UCSD-AML1 (cell line): ENCODE measurements around the gene SLC2A2.
"Not testable (repeated sequence)": the region's sequence is repeated elsewhere in the genome, so short reads cannot be mapped to it uniquely, and the experiment has no call there.

Experiments used
- DNase-seq: peaks from one replicate; lab custom pipeline; 2025; ENCODE audit not compliant: unreplicated experiment; lab: John Stamatoyannopoulos, UW

The SLC2A2 gene

DNA sequence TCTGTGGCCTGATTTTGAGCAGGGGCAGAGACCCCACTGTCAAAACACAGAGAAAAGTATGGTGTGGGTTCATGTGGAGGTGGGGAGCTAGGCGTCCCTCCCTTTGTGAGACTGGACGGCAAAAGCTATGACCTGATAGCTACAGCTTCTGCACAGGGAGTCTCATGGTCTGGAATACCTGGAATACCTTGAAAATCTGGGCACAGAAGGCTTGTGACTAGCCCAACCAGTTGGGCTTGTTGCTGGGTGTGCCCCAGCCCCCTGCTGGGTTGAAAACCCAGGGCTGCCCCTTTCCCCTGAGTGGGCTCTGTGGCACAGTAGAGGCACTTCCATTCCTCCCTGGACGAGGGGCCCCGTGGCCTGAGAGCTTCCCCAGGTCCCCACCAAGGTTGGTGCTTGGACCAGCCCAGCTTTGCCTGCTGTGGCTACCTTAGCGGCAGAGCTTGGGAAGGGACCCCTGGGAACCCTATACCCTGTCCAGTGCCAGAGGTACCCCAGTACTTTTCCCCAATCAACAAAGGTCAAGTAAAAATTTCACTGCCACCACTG is 37.3 kb downstream of the SLC2A2 start:
- DNase-seq: no peak

- no peak for DNase-seq
Observed at GRCh38 chr3:170988378-170988777, 38.1 kb downstream of the SLC2A2 start.

DNA sequence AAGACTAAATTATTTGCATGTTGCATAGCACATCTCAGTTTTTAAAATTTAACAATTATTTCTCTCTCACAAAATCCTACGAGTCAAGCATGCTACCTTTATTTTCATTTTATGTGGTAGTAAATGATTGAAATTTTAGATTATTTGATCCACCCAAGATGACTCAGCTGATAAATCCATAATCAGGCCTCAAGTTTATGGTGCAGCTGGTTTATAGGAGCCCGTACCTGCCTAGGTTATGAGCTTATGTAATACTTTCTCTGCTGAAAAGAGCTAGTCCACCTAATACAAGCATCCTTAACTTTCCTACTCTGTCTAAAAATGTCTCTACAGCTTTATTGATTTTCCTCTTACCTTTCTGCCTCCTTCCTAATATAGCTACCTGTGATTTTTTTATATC is 41.2 kb downstream of the SLC2A2 start:
- DNase-seq: no peak

- no peak for DNase-seq
Observed at GRCh38 chr3:170982733-170983132, 43.8 kb downstream of the SLC2A2 start.

- DNase-seq: no peak
Observed at GRCh38 chr3:170980399-170980798, 46.1 kb downstream of the SLC2A2 start.

DNA sequence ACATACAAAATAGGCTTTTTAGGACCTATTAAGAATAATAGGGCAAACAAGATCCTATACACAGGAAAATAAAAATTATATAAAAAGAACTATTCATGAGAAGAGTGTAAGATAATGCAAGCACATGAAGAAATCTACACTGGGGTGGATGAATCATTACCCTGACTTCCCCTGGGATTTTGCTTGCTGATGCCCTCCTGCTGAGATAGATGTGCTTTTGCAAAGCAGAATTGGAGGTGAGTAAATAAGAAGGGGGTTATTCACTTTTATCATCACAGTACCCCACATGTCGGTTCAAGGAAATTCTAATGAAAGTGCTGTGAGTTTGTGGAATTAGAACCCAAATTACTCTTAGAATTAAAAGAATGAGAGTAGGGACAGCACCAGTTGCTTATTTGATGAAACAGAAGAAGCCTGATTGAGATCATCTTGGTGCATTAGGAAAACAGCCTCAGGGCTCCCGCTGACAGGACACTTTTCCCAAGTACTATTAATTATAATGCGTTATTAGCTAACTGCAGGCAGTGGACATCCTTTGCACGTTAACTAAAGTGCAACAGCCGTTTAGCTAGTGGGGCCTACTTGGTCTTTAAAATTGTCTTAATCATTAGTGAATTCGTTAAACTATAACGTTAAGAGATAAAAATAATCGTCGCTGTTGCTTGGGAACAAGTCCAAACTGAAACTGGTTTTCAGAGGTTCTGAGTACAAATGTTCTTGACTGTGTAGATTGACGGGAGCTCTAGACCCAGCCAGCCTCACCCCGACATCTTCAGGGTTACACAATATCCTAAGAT is 48.4 kb downstream of the SLC2A2 start:
- DNase-seq: no peak

DNA sequence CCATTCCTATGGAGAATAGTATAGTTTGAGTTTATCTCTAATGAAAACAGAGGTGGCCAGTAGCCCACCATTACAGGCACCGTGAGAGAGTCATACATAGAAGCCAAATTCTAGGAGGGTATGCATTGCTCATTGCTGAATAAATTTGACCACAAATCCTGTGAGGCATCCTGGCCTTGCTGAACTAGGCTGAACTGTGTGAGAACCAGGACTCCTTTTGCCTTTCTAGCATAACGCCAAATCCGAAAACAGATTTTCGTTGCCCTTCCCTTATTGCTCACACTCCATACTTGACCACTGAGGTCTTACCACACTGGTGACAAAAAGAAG is 50.4 kb downstream of the SLC2A2 start:
- no peak for DNase-seq

- DNase-seq: no peak
Observed at GRCh38 chr3:170975283-170976189, 51.0 kb downstream of the SLC2A2 start.

DNA sequence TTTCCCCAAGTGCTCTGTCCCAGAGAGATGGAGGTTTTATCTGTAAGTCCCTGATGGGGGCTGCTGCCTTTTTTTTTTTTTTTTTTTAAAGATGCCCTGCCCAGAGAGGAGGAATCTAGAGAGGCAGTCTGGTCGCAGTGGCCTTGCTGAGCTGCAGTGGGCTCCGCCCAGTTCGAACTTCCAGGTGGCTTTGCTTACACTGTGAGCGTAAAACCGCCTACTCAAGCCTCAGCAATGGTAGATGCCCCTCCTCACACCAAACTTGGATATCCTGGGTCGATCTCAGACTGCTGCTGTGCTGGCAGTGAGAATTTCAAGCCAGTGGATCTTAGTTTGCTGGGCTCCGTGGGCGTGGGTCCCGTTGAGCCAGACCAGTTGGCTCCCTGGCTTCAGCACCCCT is 51.6 kb downstream of the SLC2A2 start:
- no peak for DNase-seq

- not testable (repeated sequence) for DNase-seq
Observed at GRCh38 chr3:170972917-170973316, 53.6 kb downstream of the SLC2A2 start.

DNA sequence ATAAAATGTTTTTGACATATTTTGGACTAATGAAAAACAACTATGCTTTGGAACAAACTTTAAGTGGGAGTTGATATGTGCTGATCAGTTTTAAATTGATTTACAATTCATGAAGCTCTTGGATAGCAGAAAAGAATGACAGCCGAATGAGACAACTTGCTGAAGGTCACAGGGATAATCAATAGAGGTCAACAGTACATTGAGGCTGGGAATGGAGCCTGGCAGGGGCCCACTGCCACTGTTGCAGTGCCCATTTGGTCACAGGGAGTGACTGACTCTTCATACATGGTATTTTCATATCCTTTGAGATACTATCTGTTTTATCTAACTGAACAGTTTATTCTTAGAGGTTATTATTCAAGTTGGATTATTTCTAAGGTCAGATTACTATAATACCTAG is 59.4 kb downstream of the SLC2A2 start:
- no peak for DNase-seq

DNA sequence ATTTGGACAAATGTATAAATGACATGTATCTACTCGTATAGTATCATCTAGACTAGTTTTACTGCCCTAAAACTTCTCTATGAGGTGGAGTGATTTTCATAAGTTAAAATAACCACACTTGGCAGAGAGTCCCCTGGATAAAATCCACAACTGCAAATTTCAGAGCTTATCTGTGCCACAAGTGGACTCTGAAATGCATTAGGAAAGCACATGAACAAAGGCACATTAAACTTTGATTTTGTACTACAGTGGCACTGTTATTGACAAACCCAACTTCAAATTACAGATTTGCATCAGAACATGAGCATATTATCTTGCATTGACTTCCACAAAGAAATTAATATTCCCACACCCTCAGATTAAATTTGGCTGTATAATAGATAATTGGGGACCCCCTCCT is 60.0 kb downstream of the SLC2A2 start:
- DNase-seq: no peak

- DNase-seq: no peak
Observed at GRCh38 chr3:170962411-170962810, 64.1 kb downstream of the SLC2A2 start.

DNA sequence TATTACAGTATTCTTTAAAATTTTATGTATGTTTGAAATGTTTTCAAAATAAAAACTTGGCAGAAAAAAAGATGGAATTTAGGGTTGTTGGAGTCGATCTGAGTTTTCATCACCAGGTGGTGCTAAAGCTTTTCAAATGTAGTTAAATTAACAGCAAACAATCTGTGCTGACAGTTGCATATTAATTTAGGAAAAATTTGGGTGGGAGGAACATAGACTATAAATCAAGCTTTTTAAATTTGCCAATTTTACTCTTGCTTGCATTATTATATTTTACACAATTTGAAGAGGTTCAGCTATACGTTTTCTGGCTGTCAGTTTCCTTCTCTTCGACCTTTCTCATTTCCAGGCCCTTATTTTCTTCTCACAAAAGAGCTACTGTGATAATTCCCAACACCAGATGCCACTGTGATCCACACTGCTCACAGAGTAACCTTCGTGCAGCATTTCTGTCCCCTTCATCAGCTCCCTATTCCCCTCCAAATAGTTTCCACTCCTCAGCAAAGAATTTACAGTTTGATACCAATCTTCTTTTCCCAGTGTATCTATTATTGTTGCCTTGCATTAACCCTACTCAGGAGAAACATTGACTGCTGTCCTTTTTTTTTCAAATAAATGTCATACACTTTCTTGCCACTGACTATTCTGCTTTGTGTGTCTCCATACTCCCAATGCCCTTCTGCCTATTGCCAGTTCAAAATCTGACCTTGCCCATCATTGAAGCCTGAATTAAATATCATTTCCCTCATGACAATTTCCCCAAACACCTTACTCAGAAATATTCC is 64.7 kb downstream of the SLC2A2 start:
- DNase-seq: no peak

GRCh38 chr3:170959457-170959856 is 67.1 kb downstream of the SLC2A2 start:
- DNase-seq: no peak

DNA sequence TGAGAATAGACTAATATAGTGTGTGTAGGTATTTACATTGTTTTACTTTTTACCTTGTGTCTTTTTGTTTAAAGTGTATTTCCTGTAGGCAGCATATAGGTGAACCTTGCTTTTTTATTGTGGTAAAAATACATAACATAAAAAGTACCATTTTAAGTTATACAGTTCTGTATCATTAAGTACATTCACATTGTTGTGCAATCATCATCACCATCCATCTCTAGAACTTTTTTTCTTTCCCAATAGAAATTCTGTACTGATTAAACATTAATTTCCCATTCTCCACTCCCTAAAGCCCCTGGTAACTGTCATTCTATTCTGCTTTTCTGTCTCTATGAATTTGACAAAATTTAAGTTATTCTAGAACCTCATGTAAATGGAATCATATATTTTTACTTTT is 69.9 kb downstream of the SLC2A2 start:
- DNase-seq: no peak

- no peak for DNase-seq
Observed at GRCh38 chr3:170953736-170954135, 72.8 kb downstream of the SLC2A2 start.

DNA sequence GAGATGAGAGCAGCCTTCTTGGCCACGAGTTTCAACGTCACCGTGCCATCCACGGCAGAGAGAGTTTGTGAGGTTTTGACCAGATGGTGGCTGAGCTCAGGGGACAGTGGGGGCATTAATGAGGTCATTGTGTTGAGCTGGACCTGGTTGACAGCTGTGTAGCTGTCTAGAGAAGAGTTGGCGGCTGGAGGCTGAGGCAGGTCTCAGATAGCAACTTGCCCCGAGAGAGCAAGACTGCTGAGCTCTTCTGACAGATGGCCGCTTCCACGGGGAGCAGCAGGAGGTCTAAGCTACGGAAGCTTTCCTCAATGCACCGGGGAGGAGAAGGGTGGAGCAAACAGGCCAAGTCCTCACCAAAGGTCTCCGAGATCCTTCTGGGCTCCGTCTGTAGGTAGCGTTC is 73.3 kb downstream of the SLC2A2 start:
- DNase-seq: no peak

DNA sequence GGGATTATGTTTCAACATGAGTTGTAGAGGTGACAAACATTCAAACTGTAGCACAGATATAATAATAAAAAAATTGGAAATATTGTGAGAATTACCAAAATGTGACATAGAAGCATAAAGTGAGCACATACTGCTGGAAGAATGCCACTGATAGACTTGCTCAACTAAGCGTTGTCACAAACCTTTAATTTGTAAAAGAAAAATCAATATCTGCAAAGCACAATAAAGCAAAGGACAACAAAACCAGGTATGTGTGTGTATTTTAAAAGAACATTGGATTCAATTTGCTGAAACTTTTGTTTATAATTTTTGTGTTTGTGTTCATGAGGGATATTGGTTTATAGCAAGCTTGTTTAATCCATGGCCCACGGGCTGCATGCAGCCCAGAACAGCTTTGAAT is 77.3 kb downstream of the SLC2A2 start:
- DNase-seq: no peak

DNA sequence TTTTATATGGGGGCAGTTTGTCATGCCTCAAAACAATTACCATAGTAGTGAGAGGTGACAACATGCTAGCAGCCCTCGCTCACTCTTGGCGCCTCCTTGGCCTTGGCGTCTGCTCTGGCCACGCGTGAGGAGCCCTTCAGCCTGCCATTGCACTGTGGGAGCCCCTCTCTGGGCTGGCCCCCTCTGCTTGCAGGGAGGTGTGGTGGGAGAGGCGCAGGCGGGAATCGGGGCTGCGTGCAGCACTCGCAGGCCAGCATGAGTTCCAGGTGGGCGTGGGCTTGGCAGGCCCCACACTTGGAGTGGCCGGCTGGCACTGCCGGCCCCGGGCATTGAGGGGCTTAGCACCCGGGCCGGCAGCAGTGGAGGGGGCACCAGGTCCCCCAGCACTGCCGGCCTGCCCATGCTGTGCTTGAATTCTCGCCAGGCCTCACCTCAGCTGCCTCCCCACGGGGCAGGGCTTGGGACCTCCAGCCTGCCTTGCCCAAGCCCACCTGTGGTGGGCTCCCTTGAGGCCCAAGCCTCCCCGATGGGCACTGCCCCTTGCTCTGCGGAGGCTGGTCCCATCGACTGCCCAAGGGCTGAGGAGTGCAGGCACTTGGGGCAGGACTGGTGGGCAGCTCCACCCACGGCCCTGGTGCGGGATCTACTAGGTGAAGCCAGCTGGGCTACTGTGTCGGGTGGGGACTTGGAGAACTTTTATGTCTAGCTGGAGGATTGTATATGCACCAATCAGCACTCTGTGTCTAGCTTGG is 79.3 kb downstream of the SLC2A2 start:
- DNase-seq: no peak
